ENCODE data around the gene PRLR. TPM values are rescaled to one million over a fixed set of nuclear protein-coding genes. Genes with fewer than 3 reads are reported as not detected.

PRLR gene
- total and polyA plus RNA-seq, 2 of the 13 experiments (the other 11 are each of a cell fraction or from before 2014, with no cell fraction given): 12.2 to 13.3 TPM

DNA sequence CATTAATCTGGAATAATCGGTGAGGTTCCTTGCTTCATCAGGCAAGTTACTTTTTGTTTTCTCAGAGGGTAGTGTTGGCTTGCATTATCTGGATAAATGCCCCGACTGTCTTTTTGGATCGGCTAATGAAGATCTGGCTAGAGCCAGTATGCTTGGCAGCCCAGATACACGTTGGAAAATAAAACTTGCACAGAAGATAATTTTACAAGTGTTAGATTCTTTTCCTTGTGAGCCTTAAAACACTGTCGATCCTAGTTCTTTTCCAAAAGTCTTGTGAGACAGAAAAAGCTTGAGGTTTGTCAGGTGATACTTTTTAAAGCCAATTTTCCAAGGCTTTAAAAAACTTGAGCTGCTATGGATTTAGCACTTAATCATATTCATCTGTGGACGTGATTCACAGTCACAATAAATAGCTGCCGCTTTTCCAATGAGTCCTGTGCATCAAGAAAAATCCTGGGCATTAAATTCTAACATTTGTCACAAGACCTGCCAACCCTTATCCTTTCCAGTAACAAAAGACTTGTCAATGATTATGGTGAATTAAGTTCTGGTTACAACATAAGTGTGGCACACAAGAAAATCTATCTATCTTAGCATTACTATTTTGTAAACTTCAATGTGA, 68.5 kb downstream of the PRLR start:
- no peak for ATAC-seq
- BruUV-seq (replicated peaks): no TSS peak
- intact Hi-C loops (cut with micrococcal nuclease; ENCODE audit: unreplicated experiment) (no loop called here), in situ Hi-C loops (cut with HindIII; ENCODE audit: extremely low pct_ligation_motif_present, low pct_unique_long_range_greater_than_20kb) (no loop called here)
- Histone ChIP-seq H3K79me2 (ENCODE audit: insufficient read depth, low read length) (no peaks in the 10 kb centered on the region), H3K4me1 (ENCODE audit: insufficient read depth, low read length) (peaks cover 47% of the 10 kb centered on the region), H3K9me3 (ENCODE audit: low read length) (no peaks in the 10 kb centered on the region), H3K9ac (ENCODE audit: insufficient read depth, low read depth, low read length) (no peak overlapping the region), H3K4me3 (replicated peaks in 1 of 3; ENCODE audit: insufficient read depth in 1 of 3, low read depth in 2 of 3, low read length in 3 of 3) (no peak overlapping the region), H3K27me3 (ENCODE audit: control insufficient read depth in 1 of 2, insufficient read depth in 2 of 2, low read length in 2 of 2) (no peaks in the 10 kb centered on the region), H4K20me1 (ENCODE audit: insufficient read depth, low read length) (no peaks in the 10 kb centered on the region), H3K4me2 (ENCODE audit: low read depth, low read length) (no peak overlapping the region), H3K36me3 (replicated peaks in 1 of 2; ENCODE audit: control insufficient read depth in 1 of 2, insufficient read depth in 2 of 2, low read length in 2 of 2) (no peaks in the 10 kb centered on the region), H3K27ac (ENCODE audit: extremely low read length, insufficient read depth, low read length) (no peak overlapping the region), H2AFZ (ENCODE audit: low read length) (no peak overlapping the region)
- ChIA-PET POLR2A (no interaction called here), CTCF (ENCODE audit: low intra/inter-chr PET ratio, low total read pairs) (no interaction called here)
- DNase-seq (ENCODE audit: low spot score): no peak
- no peak for FAIRE-seq
- WGBS (ENCODE audit: low lambda C conversion rate): 97% methylated on average over 7 of the region's 7 CpGs
- TF ChIP-seq, protein P1, sequence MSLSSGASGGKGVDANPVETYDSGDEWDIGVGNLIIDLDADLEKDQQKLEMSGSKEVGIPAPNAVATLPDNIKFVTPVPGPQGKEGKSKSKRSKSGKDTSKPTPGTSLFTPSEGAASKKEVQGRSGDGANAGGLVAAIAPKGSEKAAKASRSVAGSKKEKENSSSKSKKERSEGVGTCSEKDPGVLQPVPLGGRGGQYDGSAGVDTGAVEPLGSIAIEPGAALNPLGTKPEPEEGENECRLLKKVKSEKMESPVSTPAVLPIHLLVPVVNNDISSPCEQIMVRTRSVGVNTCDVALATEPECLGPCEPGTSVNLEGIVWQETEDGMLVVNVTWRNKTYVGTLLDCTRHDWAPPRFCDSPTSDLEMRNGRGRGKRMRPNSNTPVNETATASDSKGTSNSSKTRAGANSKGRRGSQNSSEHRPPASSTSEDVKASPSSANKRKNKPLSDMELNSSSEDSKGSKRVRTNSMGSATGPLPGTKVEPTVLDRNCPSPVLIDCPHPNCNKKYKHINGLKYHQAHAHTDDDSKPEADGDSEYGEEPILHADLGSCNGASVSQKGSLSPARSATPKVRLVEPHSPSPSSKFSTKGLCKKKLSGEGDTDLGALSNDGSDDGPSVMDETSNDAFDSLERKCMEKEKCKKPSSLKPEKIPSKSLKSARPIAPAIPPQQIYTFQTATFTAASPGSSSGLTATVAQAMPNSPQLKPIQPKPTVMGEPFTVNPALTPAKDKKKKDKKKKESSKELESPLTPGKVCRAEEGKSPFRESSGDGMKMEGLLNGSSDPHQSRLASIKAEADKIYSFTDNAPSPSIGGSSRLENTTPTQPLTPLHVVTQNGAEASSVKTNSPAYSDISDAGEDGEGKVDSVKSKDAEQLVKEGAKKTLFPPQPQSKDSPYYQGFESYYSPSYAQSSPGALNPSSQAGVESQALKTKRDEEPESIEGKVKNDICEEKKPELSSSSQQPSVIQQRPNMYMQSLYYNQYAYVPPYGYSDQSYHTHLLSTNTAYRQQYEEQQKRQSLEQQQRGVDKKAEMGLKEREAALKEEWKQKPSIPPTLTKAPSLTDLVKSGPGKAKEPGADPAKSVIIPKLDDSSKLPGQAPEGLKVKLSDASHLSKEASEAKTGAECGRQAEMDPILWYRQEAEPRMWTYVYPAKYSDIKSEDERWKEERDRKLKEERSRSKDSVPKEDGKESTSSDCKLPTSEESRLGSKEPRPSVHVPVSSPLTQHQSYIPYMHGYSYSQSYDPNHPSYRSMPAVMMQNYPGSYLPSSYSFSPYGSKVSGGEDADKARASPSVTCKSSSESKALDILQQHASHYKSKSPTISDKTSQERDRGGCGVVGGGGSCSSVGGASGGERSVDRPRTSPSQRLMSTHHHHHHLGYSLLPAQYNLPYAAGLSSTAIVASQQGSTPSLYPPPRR (CRISPR knock-in tag; IDR thresholded peaks at IDR 0.05; ENCODE audit: borderline replicate concordance): no peak
- no peak for TF ChIP-seq ZNF619 (CRISPR knock-in tag; IDR thresholded peaks at IDR 0.05)
- TF ChIP-seq AKAP8 (CRISPR knock-in tag; IDR thresholded peaks at IDR 0.05): no peak
- TF ChIP-seq, protein P2, sequence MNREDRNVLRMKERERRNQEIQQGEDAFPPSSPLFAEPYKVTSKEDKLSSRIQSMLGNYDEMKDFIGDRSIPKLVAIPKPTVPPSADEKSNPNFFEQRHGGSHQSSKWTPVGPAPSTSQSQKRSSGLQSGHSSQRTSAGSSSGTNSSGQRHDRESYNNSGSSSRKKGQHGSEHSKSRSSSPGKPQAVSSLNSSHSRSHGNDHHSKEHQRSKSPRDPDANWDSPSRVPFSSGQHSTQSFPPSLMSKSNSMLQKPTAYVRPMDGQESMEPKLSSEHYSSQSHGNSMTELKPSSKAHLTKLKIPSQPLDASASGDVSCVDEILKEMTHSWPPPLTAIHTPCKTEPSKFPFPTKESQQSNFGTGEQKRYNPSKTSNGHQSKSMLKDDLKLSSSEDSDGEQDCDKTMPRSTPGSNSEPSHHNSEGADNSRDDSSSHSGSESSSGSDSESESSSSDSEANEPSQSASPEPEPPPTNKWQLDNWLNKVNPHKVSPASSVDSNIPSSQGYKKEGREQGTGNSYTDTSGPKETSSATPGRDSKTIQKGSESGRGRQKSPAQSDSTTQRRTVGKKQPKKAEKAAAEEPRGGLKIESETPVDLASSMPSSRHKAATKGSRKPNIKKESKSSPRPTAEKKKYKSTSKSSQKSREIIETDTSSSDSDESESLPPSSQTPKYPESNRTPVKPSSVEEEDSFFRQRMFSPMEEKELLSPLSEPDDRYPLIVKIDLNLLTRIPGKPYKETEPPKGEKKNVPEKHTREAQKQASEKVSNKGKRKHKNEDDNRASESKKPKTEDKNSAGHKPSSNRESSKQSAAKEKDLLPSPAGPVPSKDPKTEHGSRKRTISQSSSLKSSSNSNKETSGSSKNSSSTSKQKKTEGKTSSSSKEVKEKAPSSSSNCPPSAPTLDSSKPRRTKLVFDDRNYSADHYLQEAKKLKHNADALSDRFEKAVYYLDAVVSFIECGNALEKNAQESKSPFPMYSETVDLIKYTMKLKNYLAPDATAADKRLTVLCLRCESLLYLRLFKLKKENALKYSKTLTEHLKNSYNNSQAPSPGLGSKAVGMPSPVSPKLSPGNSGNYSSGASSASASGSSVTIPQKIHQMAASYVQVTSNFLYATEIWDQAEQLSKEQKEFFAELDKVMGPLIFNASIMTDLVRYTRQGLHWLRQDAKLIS (CRISPR knock-in tag; IDR thresholded peaks at IDR 0.05): no peak
- no peak for TF ChIP-seq NFATC3 (CRISPR knock-in tag; IDR thresholded peaks at IDR 0.05)
- no peak for TF ChIP-seq KLF9 (CRISPR knock-in tag; IDR thresholded peaks at IDR 0.05; ENCODE audit: low read depth)
- no peak for TF ChIP-seq ZFP62 (CRISPR knock-in tag; IDR thresholded peaks at IDR 0.05)
- TF ChIP-seq ATM (IDR thresholded peaks at IDR 0.05; ENCODE audit: borderline replicate concordance): no peak
- no peak for TF ChIP-seq ZFAT (CRISPR knock-in tag; conservative IDR thresholded peaks at IDR 0.05)
- TF ChIP-seq MAZ (IDR thresholded peaks at IDR 0.05; ENCODE audit: borderline replicate concordance, low read depth, low read length): no peak
- no peak for TF ChIP-seq MAZ (CRISPR knock-in tag; IDR thresholded peaks at IDR 0.05; ENCODE audit: low read depth)
- no peak for TF ChIP-seq ZNF761 (CRISPR knock-in tag; conservative IDR thresholded peaks at IDR 0.05)
- no peak for TF ChIP-seq ZSCAN29 (CRISPR knock-in tag; conservative IDR thresholded peaks at IDR 0.05)
- no peak for TF ChIP-seq POLR2AphosphoS5 (IDR thresholded peaks at IDR 0.05; ENCODE audit: low read depth, low read length)
